Psoas muscle (tissue), 8 donors: ENCODE measurements around the gene NUDC. TPM values are rescaled to one million over a fixed set of nuclear protein-coding genes. Genes with fewer than 3 reads are reported as not detected.
"Not testable (repeated sequence)": the region's sequence is repeated elsewhere in the genome, so short reads cannot be mapped to it uniquely, and the experiment has no call there.

Experiments used
- ATAC-seq, 4 donors: fragments of 200-7000 bp; cut with Tn5 transposase; one replicate each; pipeline ENCODE4 v1.9.1; 2020; ENCODE audit warnings: moderate library complexity in 3 of 4, mild to moderate bottlenecking in 2 of 4
- DNase-seq, 2 donors: peaks; one replicate each; pipeline ENCODE4 v3.0.0-alpha.2; 2020
- H3K27ac ChIP-seq: fragments of 200-600 bp; one replicate; pipeline ENCODE4 v1.8.0; 2022
- H3K27me3 ChIP-seq, 3 donors: fragments of 200-600 bp in 1 of 3; one replicate each; pipeline versions ENCODE4 v1.6.1 to v1.8.0; 2013 to 2022; ENCODE audit warnings: low read length in 2 of 3, mild to moderate bottlenecking in 2 of 3, moderate library complexity in 1 of 3; ENCODE audit not compliant: insufficient read depth in 3 of 3
- H3K36me3 ChIP-seq, 2 donors: fragments of 200-600 bp in 1 of 2; one replicate each; pipeline versions ENCODE4 v1.6.1 to v1.8.0; 2013 to 2022; ENCODE audit warnings: low read depth in 1 of 2, mild to moderate bottlenecking in 1 of 2, moderate library complexity in 1 of 2; ENCODE audit not compliant: insufficient read depth in 1 of 2
- H3K4me1 ChIP-seq: fragments of 200-600 bp; one replicate; pipeline ENCODE4 v1.8.0; 2022
- H3K4me3 ChIP-seq: fragments of 200-600 bp; one replicate; pipeline ENCODE4 v1.8.0; 2022; ENCODE audit warnings: mild to moderate bottlenecking
- H3K9me3 ChIP-seq: fragments of 200-600 bp; one replicate; pipeline ENCODE4 v1.8.0; 2022
- WGBS, 3 donors: extraction: QIAGEN DNeasy Blood & Tissue Kit; methylation state at CpG; one replicate each; pipeline versions ENCODE4 v1.1.6 to v1.1.7; 2013; 5-methylcytosine and 5-hydroxymethylcytosine counted together
- intact Hi-C, 2 donors: fragments of 100-400 bp; cut with DNase I; formaldehyde crosslinking; loops; one replicate each; pipeline versions ENCODE4 v1.11.0 to v1.14.2; 2022
- polyA plus RNA-seq, 3 donors: library from polyadenylated mRNA; stranded (reverse); fragments of 200-250 nt; gene quantifications; one replicate each; pipeline ENCODE4 v1.2.3, GENCODE V29; 2013
- total RNA-seq, 4 donors: library from RNA; stranded (reverse); fragmentation: NEBNext Ultra II Directional in 2 of 4; extraction: Animal tissue kit (Norgen Biotek cat#: 25700) in 2 of 4; gene quantifications; one replicate each; pipeline versions ENCODE4 v1.2.1 to v1.2.4, GENCODE V29; 2021 to 2023
- TF ChIP-seq, protein P1 (sequence below): fragments of 200-600 bp; IDR thresholded peaks from one replicate; pipeline ENCODE4 v1.8.0; 2022; ENCODE audit warnings: antibody characterized with exemption
- donor health status: healthy with polysubstance abuse.
- donor health status: DM: no; HTN: no; CAD: no; lungs with moderate emphysema.
- donor health status: Bipolar disorder and iron deficiency.
- donor health status: healthy.
- donor health status: DM: yes; HTN: yes; CAD: no.
- donor health status: DM: no; HTN: no; CAD: no.
- donor health status: DM: no; HTN: no; CAD: no.
- donor health status: DM: yes; HTN: yes; CAD: no.

The NUDC gene
- total and polyA plus RNA-seq, 7 donors = 55.7 to 105 (median 65.5) TPM

DNA sequence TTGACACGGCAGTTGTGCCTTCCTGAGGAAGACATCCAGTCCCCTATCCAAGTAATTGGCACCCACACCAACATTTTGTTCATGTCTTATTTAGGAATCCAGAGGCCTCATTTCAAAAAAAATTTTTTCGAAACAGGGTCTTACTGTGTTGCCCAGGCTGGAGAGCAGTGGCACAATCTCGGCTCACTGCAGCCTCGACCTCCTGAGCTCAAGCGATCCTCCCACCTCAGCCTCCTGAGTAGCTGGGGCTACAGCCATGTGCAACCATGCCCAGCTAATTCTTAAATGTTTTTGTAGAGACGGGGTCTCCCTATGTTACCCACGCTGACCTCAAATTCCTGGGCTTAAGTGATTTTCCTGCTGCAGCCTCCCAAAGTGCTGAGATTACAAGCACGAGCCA lies 62.7 kb downstream of the NUDC start:
- TF ChIP-seq, protein P1, sequence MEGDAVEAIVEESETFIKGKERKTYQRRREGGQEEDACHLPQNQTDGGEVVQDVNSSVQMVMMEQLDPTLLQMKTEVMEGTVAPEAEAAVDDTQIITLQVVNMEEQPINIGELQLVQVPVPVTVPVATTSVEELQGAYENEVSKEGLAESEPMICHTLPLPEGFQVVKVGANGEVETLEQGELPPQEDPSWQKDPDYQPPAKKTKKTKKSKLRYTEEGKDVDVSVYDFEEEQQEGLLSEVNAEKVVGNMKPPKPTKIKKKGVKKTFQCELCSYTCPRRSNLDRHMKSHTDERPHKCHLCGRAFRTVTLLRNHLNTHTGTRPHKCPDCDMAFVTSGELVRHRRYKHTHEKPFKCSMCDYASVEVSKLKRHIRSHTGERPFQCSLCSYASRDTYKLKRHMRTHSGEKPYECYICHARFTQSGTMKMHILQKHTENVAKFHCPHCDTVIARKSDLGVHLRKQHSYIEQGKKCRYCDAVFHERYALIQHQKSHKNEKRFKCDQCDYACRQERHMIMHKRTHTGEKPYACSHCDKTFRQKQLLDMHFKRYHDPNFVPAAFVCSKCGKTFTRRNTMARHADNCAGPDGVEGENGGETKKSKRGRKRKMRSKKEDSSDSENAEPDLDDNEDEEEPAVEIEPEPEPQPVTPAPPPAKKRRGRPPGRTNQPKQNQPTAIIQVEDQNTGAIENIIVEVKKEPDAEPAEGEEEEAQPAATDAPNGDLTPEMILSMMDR = no peak
- DNase-seq = no peak
- peaks cover 0 to 7% (median 7%) of the 10 kb centered on the region in 3 donors for H3K27me3 ChIP-seq
- ATAC-seq = no peak
- H3K9me3 ChIP-seq = no peaks in the 10 kb centered on the region
- H3K27ac ChIP-seq = no peak overlapping the region
- intact Hi-C loops = no loop called here
- WGBS, 3 donors = 58 to 62% (median 59%) methylated on average over 8 of the region's 8 CpGs
- H3K4me1 ChIP-seq = no peaks in the 10 kb centered on the region
- H3K4me3 ChIP-seq = no peak overlapping the region
- H3K36me3 ChIP-seq = no peaks in the 10 kb centered on the region

DNA sequence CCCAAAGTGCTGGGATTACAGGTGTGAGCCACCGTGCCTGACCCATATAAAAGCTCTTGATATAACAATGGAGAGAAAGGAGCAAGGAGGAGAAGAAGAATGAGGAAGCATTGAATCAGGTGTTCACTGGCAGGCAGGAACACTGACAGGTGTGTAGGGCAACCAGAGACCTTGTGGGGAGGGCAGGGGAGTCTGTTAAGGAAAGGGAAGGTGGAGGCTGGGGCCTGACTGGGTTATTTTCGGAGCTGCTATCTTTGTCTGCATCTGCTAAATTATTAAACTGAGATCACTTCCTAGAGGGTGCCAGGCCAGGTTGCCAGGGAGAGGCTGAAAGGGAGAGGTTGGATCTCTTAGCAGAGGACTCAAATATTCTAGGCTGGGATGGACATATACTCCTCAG lies 65.1 kb downstream of the NUDC start:
- ATAC-seq (no peak), DNase-seq (no peak)
- H3K36me3 ChIP-seq = no peaks in the 10 kb centered on the region
- no peaks in the 10 kb centered on the region for H3K9me3 ChIP-seq
- intact Hi-C loops = no loop called here
- no peak overlapping the region for H3K4me3 ChIP-seq
- TF ChIP-seq, protein P1 = no peak
- peaks cover 0 to 10% (median 7%) of the 10 kb centered on the region in 3 donors for H3K27me3 ChIP-seq
- H3K27ac ChIP-seq = no peak overlapping the region
- WGBS, 3 donors = 56 to 65% (median 63%) methylated on average over 2 of the region's 2 CpGs
- H3K4me1 ChIP-seq = no peaks in the 10 kb centered on the region

- H3K27me3 ChIP-seq = peaks cover 0 to 25% (median 19%) of the 10 kb centered on the region in 3 donors
- H3K4me3 ChIP-seq, ATAC-seq, H3K27ac ChIP-seq, H3K36me3 ChIP-seq, H3K4me1 ChIP-seq, H3K9me3 ChIP-seq, DNase-seq, intact Hi-C loops: not testable (repeated sequence)
- 70 to 73% (median 71%) methylated on average over 12 of the region's 12 CpGs for WGBS, 3 donors
Measured at GRCh38 chr1:26989403-26990109, 68.0 kb downstream of the NUDC start.

DNA sequence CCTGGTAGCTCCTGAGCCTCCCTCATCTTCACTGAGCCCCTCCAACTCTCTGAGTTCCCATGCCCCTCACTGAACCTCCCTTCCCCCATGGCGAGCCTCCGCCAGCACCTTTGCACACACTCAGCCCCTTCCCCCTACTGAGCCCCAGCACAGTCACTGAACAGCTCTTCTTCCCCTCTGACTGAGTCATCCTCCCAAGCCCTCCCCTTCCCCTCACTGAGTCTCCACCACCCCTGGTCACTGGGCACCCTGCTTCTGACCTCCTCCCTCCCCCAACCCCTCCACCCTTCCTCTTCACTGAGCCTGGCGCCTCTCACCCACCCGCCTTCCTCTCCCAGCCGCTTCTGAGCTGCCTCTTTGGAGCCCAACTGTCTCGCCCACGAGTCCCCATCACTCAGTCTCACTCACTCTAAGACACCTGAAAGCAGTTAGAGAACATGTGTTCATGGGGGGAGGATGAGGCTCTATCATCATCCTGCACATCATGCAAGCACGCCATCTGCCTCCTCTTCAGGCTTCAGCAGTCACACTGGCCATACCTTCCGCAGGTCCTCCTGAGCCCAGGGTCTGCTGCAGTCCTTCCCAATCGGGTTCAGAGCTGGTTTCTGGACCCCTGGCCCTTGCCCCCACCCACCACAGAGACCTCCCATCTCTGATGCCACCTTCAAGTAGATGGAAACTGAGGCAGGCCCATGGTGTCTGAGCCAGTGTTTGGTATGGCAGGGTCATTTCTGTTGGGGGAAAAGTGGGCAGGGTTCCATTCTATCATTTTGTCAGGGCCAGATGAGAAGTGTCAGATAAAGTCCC lies 70.0 kb downstream of the NUDC start:
- WGBS, 3 donors = 41 to 44% (median 43%) methylated on average over 10 of the region's 10 CpGs
- TF ChIP-seq, protein P1 = no peak
- H3K27me3 ChIP-seq = peaks cover 0 to 41% (median 22%) of the 10 kb centered on the region in 3 donors
- DNase-seq (no peak), ATAC-seq (no peak)
- no peaks in the 10 kb centered on the region for H3K9me3 ChIP-seq
- no peak overlapping the region for H3K4me3 ChIP-seq
- no peaks in the 10 kb centered on the region for H3K36me3 ChIP-seq
- intact Hi-C loops = no loop called here
- no peak overlapping the region for H3K27ac ChIP-seq
- no peaks in the 10 kb centered on the region for H3K4me1 ChIP-seq

- H3K4me1 ChIP-seq = no peaks in the 10 kb centered on the region
- H3K9me3 ChIP-seq = no peaks in the 10 kb centered on the region
- peaks cover 0 to 41% (median 22%) of the 10 kb centered on the region in 3 donors for H3K27me3 ChIP-seq
- intact Hi-C loops = no loop called here
- TF ChIP-seq, protein P1 = no peak
- H3K4me3 ChIP-seq = peak within 1 kb of the TSS; percentile 73
- 0 to 1% (median 1%) methylated on average over 36 to 61 of the region's 61 CpGs for WGBS, 3 donors
- no peaks in the 10 kb centered on the region for H3K36me3 ChIP-seq
- DNase-seq (peak; percentile 60 to 73), ATAC-seq (peak; percentile 45 to 68 (median 54))
- H3K27ac ChIP-seq = no peak within 1 kb of the TSS
Measured at GRCh38 chr1:26993237-26994019, 71.9 kb downstream of the NUDC start, which contains the start of gene TRNP1. Gene TRNP1, plus strand, starts transcription at chr1:26993692. Its CDS starts 95 bp downstream, at chr1:26993787.
